HL-60 (cell line): ENCODE measurements around the gene CLEC20A.

Experiments used
- DNase-seq, 2 experiments: peaks; one replicate each; pipeline ENCODE4 v3.0.0-alpha.2; 2010 to 2020; ENCODE audit warnings: low read depth in 1 of 2, low spot score in 1 of 2
- H3K27ac ChIP-seq: fragments of 250-450 bp; sonication (Bioruptor Pico); replicated peaks from 2 replicates; pipeline ENCODE4 v1.5.1; 2020; ENCODE audit warnings: mild to moderate bottlenecking, moderate library complexity
- H3K27me3 ChIP-seq: fragments of 250-450 bp; sonication (Bioruptor Pico); 2 replicates; pipeline ENCODE4 v1.5.1; 2021; ENCODE audit warnings: mild to moderate bottlenecking, moderate library complexity; ENCODE audit not compliant: insufficient read depth, poor library complexity, severe bottlenecking
- H3K4me3 ChIP-seq: replicated peaks from 2 replicates; pipeline ENCODE4 v1.5.1; 2011; ENCODE audit warnings: mild to moderate bottlenecking, control low read depth, low read length; ENCODE audit not compliant: insufficient read depth
- CTCF ChIP-seq: IDR thresholded peaks from one replicate; pipeline ENCODE4 v1.5.1; 2011; ENCODE audit warnings: low read length, control low read depth, inconsistent platforms; ENCODE audit not compliant: insufficient read depth
- GABPA ChIP-seq: IDR thresholded peaks from 2 replicates; pipeline ENCODE4 v1.6.1; 2012; ENCODE audit warnings: low read depth
- POLR2AphosphoS5 ChIP-seq: IDR thresholded peaks from 2 replicates; pipeline ENCODE4 v1.6.1; 2012; ENCODE audit warnings: low read depth
- REST ChIP-seq: IDR thresholded peaks from 2 replicates; pipeline ENCODE4 v1.6.1; 2012; ENCODE audit warnings: low read depth; ENCODE audit not compliant: insufficient replicate concordance
- SPI1 ChIP-seq: IDR thresholded peaks from 2 replicates; pipeline ENCODE4 v1.6.1; 2012; ENCODE audit warnings: low read depth, mild to moderate bottlenecking, borderline replicate concordance

CLEC20A gene

DNA sequence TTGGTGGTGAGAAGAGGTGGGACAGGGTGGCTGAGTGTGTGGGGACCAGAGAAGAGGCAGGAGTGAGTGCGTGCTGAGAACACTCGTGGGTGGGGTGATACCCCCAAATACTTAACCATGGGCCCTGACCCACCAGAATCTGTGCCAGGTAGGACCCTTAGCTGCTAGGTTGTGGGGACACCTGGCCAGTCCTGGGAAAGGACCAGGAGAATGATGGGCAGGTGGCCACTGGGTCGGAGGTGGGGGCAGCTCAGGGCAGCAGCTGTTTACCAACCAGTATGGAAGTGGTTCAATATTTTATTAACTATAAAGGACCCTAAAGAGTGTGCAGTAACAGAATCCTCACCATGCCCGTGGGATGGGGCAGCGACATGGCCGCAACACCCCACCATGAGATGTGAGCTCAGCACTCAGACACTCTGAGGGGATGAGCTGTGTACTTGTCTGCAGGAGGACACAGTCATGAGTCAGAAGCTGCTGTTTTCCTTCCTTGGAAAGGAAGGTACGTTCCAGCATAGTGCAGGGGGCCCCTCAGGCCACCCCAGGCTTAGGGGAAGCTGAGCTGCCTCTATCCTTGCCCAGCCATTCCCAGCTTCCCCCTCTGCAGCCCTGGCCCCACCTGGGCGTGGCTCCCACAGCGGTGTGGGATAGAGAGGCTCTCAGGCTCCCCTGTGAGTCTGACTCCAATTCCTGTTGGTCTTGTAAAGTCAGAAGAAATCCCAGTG is 41.6 kb upstream of the CLEC20A start:
- no peak for DNase-seq
- no peak for TF ChIP-seq SPI1
- TF ChIP-seq CTCF: no peak
- no peak for TF ChIP-seq GABPA
- no peak for TF ChIP-seq POLR2AphosphoS5
- no peak for TF ChIP-seq REST
- no peaks in the 10 kb centered on the region for H3K27me3 ChIP-seq
- no peak overlapping the region for H3K27ac ChIP-seq
- H3K4me3 ChIP-seq: no peak overlapping the region

- DNase-seq: no peak
- H3K27me3 ChIP-seq: no peaks in the 10 kb centered on the region
- no peak for TF ChIP-seq GABPA
- TF ChIP-seq SPI1: no peak
- H3K4me3 ChIP-seq: no peak overlapping the region
- no peak overlapping the region for H3K27ac ChIP-seq
These were observed 40.8 kb upstream of the CLEC20A start for GRCh38 chr1:178537382-178538090.

DNA sequence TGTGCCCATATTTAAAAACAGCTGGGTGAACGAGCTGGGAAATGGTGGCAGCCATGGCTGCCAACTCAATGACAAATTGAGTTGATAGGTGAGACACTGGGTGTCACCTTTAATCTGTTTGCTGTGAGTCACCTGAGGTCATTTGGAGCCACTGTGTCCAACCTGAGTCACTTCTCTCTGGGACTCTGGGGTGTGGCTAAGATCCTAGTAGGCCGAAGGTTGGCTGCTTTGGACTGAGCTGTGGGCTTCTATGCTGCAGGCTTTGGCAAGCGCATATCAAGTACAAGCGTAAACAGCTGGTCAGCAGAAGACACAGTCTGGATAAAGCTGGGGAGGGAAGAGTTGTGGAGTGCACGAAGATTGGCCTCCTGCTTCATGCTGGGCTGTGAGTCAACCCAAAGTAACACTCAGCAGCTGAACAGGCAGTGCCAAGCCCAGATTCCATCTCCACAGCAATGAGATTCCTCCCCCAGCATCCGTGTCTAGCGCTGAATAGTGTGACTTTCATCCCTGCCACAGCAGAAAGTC is 40.1 kb upstream of the CLEC20A start:
- DNase-seq: no peak
- no peak overlapping the region for H3K27ac ChIP-seq
- no peaks in the 10 kb centered on the region for H3K27me3 ChIP-seq
- no peak for TF ChIP-seq SPI1
- no peak overlapping the region for H3K4me3 ChIP-seq

GRCh38 chr1:178536329-178536728 is 39.6 kb upstream of the CLEC20A start:
- no peak overlapping the region for H3K4me3 ChIP-seq
- no peaks in the 10 kb centered on the region for H3K27me3 ChIP-seq
- H3K27ac ChIP-seq: no peak overlapping the region
- no peak for DNase-seq
- TF ChIP-seq GABPA (no peak), POLR2AphosphoS5 (no peak), SPI1 (no peak), REST (no peak), CTCF (no peak)
